Stimulated activated CD8-positive, alpha-beta memory T cell treated with anti-CD3 and anti-CD28 coated beads, Interleukin-4, amount 100 ng/mL, for 4 hours (primary cell): ENCODE measurements around the gene PACS2.
"Not testable (repeated sequence)": the region's sequence is repeated elsewhere in the genome, so short reads cannot be mapped to it uniquely, and the experiment has no call there.

Experiments
- DNase-seq, 2 donors: peaks; one replicate each; pipeline ENCODE4 v3.0.0-alpha.2; 2020; ENCODE audit warnings: low read depth in 2 of 2, low spot score in 1 of 2

PACS2 gene

GRCh38 chr14:105287249-105288102 lies 27.1 kb upstream of the PACS2 start:
- no peak for DNase-seq

GRCh38 chr14:105288936-105289335 lies 25.6 kb upstream of the PACS2 start:
- DNase-seq: not testable (repeated sequence)

- DNase-seq: no peak
Observed at GRCh38 chr14:105290621-105291346, 23.8 kb upstream of the PACS2 start.

GRCh38 chr14:105292826-105293711 lies 21.5 kb upstream of the PACS2 start:
- no peak for DNase-seq

GRCh38 chr14:105294142-105294597 lies 20.4 kb upstream of the PACS2 start:
- DNase-seq: no peak

GRCh38 chr14:105297311-105297710 lies 17.2 kb upstream of the PACS2 start:
- DNase-seq: not testable (repeated sequence)

GRCh38 chr14:105299654-105300541 lies 14.7 kb upstream of the PACS2 start:
- no peak for DNase-seq

GRCh38 chr14:105300542-105301102 lies 13.9 kb upstream of the PACS2 start, which contains the start of gene BRF1:
Gene BRF1 (minus strand): TSS chr14:105301001. CDS start chr14:105300629, 372 bp downstream.
- DNase-seq: peak; percentile 89 to 97

GRCh38 chr14:105301103-105301914 lies 13.2 kb upstream of the PACS2 start:
- peak; percentile 98 to 99 for DNase-seq

GRCh38 chr14:105301915-105302249 lies 12.7 kb upstream of the PACS2 start:
- DNase-seq: not testable (repeated sequence)

- DNase-seq: no peak
Observed at GRCh38 chr14:105303949-105304348, 10.6 kb upstream of the PACS2 start.

- no peak for DNase-seq
Observed at GRCh38 chr14:105304565-105304964, 10.0 kb upstream of the PACS2 start.

- no peak for DNase-seq
Observed at GRCh38 chr14:105305345-105305744, 9.2 kb upstream of the PACS2 start.

GRCh38 chr14:105305791-105306190 lies 8.8 kb upstream of the PACS2 start:
- no peak for DNase-seq

- no peak for DNase-seq
Observed at GRCh38 chr14:105307052-105307727, 7.4 kb upstream of the PACS2 start.

- no peak for DNase-seq
Observed at GRCh38 chr14:105309371-105309770, 5.2 kb upstream of the PACS2 start.

GRCh38 chr14:105311838-105312237 lies 2.7 kb upstream of the PACS2 start:
- DNase-seq: no peak

GRCh38 chr14:105312973-105313372 lies 1.6 kb upstream of the PACS2 start:
- no peak for DNase-seq
